GM12892 (cell line): ENCODE results near the gene AP2A2.

Experiments
- POLR2A ChIP-seq: IDR thresholded peaks from 2 replicates; pipeline ENCODE4 v1.6.1; 2011; ENCODE audit warnings: low read depth, low read length, control low read depth
- POLR2AphosphoS5 ChIP-seq: IDR thresholded peaks from 2 replicates; pipeline ENCODE4 v1.6.1; 2011; ENCODE audit warnings: low read depth, low read length, control low read depth
- TAF1 ChIP-seq: IDR thresholded peaks from 2 replicates; pipeline ENCODE4 v1.6.1; 2011; ENCODE audit warnings: low read depth, mild to moderate bottlenecking, control low read depth, low read length, borderline replicate concordance

GRCh38 chr11:1026641-1027482 is 101.2 kb downstream of the AP2A2 start:
- TF ChIP-seq POLR2AphosphoS5 (no peak), POLR2A (no peak), TAF1 (no peak)
